GM18861 (cell line): ENCODE measurements around the gene AKAP1.

Experiments used
- ATAC-seq: cut with Tn5 transposase; IDR thresholded peaks from one replicate; pipeline ENCODE4 v1.9.1; 2021; ENCODE audit not compliant: unreplicated experiment

AKAP1 gene

GRCh38 chr17:57154921-57155320 is 69.9 kb downstream of the AKAP1 start:
- no peak for ATAC-seq

- no peak for ATAC-seq
These were observed 73.3 kb downstream of the AKAP1 start for GRCh38 chr17:57158325-57158724.

- no peak for ATAC-seq
These were observed 73.7 kb downstream of the AKAP1 start for GRCh38 chr17:57158795-57159194.

GRCh38 chr17:57160624-57161023 is 75.6 kb downstream of the AKAP1 start:
- ATAC-seq, result no peak

- ATAC-seq, result no peak
These were observed 79.8 kb downstream of the AKAP1 start for GRCh38 chr17:57164814-57165213.

- no peak for ATAC-seq
These were observed 80.7 kb downstream of the AKAP1 start for GRCh38 chr17:57165754-57166153.

GRCh38 chr17:57166803-57167202 is 81.8 kb downstream of the AKAP1 start:
- ATAC-seq, result no peak

- no peak for ATAC-seq
These were observed 83.6 kb downstream of the AKAP1 start for GRCh38 chr17:57168695-57169094.

GRCh38 chr17:57170866-57171265 is 85.8 kb downstream of the AKAP1 start:
- no peak for ATAC-seq
